ENCODE measurements around the gene RPTN. TPM values are rescaled to one million over a fixed set of nuclear protein-coding genes. Genes with fewer than 3 reads are reported as not detected.

Gene RPTN
- polyA plus RNA-seq, 3 donors = not detected

GRCh38 chr1:152153996-152154395 lies 5.0 kb downstream of the RPTN start:
- peaks cover 0 to 3% (median 0%) of the 10 kb centered on the region in 7 donors for H3K9me3 Mint-ChIP-seq

GRCh38 chr1:152151646-152152045 lies 7.4 kb downstream of the RPTN start:
- no peak overlapping the region for H3K4me3 ChIP-seq (replicated peaks in 1 of 3; ENCODE audit: low read depth in 2 of 3, low read length in 3 of 3)
- H3K4me2 ChIP-seq (replicated peaks; ENCODE audit: extremely low read depth, low read length, poor library complexity, severe bottlenecking) = no peak overlapping the region
- no peak for DNase-seq
- no peak overlapping the region for H3K9ac ChIP-seq (ENCODE audit: insufficient read depth, low read length, poor library complexity, severe bottlenecking)
- no peak overlapping the region for H3K27ac Mint-ChIP-seq
- no peaks in the 10 kb centered on the region for H3K36me3 Mint-ChIP-seq
- TF ChIP-seq CTCF (IDR thresholded peaks at IDR 0.05) = no peak
- peaks cover 11% of the 10 kb centered on the region in 2 donors for H3K9me3 ChIP-seq (replicated peaks in 1 of 2; ENCODE audit: control insufficient read depth in 1 of 2, insufficient read depth in 1 of 2, low read length in 2 of 2)
- no peak overlapping the region for H3K4me3 Mint-ChIP-seq
- peaks cover 9 to 17% (median 14%) of the 10 kb centered on the region in 7 donors for H3K9me3 Mint-ChIP-seq
- intact Hi-C loops (cut with micrococcal nuclease) = no loop called here
- H2AFZ ChIP-seq (ENCODE audit: insufficient read depth, low read depth, low read length, poor library complexity, severe bottlenecking) = no peak overlapping the region
- H3K4me1 ChIP-seq (ENCODE audit: control insufficient read depth in 1 of 2, insufficient read depth in 2 of 2, low read length in 2 of 2) = no peaks in the 10 kb centered on the region
- no peaks in the 10 kb centered on the region for H4K20me1 ChIP-seq (ENCODE audit: insufficient read depth, low read length)
- H3K27me3 Mint-ChIP-seq (ENCODE audit: low read depth in 3 of 3) = peaks cover 0 to 3% (median 2%) of the 10 kb centered on the region in 3 donors
- H3K36me3 ChIP-seq (replicated peaks in 1 of 2; ENCODE audit: control insufficient read depth in 1 of 2, insufficient read depth in 2 of 2, low read length in 2 of 2) = no peaks in the 10 kb centered on the region
- WGBS (ENCODE audit: insufficient coverage) = 89% methylated on average over 1 of the region's 2 CpGs
- H3K27me3 ChIP-seq (ENCODE audit: control insufficient read depth in 2 of 2, insufficient read depth in 2 of 2, low read length in 2 of 2) = no peaks in the 10 kb centered on the region
- H3K4me1 Mint-ChIP-seq = no peaks in the 10 kb centered on the region
- H3K27ac ChIP-seq (ENCODE audit: low read depth in 1 of 2, low read length in 2 of 2) = no peak overlapping the region
- H3K79me2 ChIP-seq (ENCODE audit: insufficient read depth, low read length) = no peaks in the 10 kb centered on the region

More at GRCh38 chr1:152153996-152154395, 5.0 kb downstream of the RPTN start:
- H3K27ac ChIP-seq (ENCODE audit: low read depth in 1 of 2, low read length in 2 of 2) = no peak overlapping the region
- WGBS (ENCODE audit: insufficient coverage) = no CpG with 5 or more reads among the region's 3 CpGs
- no peaks in the 10 kb centered on the region for H3K9me3 ChIP-seq (replicated peaks in 1 of 2; ENCODE audit: control insufficient read depth in 1 of 2, insufficient read depth in 1 of 2, low read length in 2 of 2)
- peaks cover 0 to 3% (median 2%) of the 10 kb centered on the region in 3 donors for H3K27me3 Mint-ChIP-seq (ENCODE audit: low read depth in 3 of 3)
- no peaks in the 10 kb centered on the region for H3K79me2 ChIP-seq (ENCODE audit: insufficient read depth, low read length)
- H3K27me3 ChIP-seq (ENCODE audit: control insufficient read depth in 2 of 2, insufficient read depth in 2 of 2, low read length in 2 of 2) = no peaks in the 10 kb centered on the region
- no peak overlapping the region for H3K4me3 Mint-ChIP-seq
- DNase-seq = no peak
- H3K4me3 ChIP-seq (replicated peaks in 1 of 3; ENCODE audit: low read depth in 2 of 3, low read length in 3 of 3) = no peak overlapping the region
- intact Hi-C loops (cut with micrococcal nuclease) = no loop called here
- peaks cover 3 to 4% of the 10 kb centered on the region in 2 donors for H3K4me1 ChIP-seq (ENCODE audit: control insufficient read depth in 1 of 2, insufficient read depth in 2 of 2, low read length in 2 of 2)
- H2AFZ ChIP-seq (ENCODE audit: insufficient read depth, low read depth, low read length, poor library complexity, severe bottlenecking) = no peak overlapping the region
- TF ChIP-seq CTCF (IDR thresholded peaks at IDR 0.05) = no peak
- H3K9ac ChIP-seq (ENCODE audit: insufficient read depth, low read length, poor library complexity, severe bottlenecking) = no peak overlapping the region
- H3K4me2 ChIP-seq (replicated peaks; ENCODE audit: extremely low read depth, low read length, poor library complexity, severe bottlenecking) = no peak overlapping the region
- no peaks in the 10 kb centered on the region for H3K36me3 Mint-ChIP-seq
- peaks cover 3% of the 10 kb centered on the region for H3K4me1 Mint-ChIP-seq
- H3K27ac Mint-ChIP-seq = no peak overlapping the region
- no peaks in the 10 kb centered on the region for H3K36me3 ChIP-seq (replicated peaks in 1 of 2; ENCODE audit: control insufficient read depth in 1 of 2, insufficient read depth in 2 of 2, low read length in 2 of 2)
- H4K20me1 ChIP-seq (ENCODE audit: insufficient read depth, low read length) = no peaks in the 10 kb centered on the region
